ENCODE data around the gene CCND1. TPM values are rescaled to one million over a fixed set of nuclear protein-coding genes. Genes with fewer than 3 reads are reported as not detected.

CCND1 gene
- total and polyA plus RNA-seq, 12 donors: 11.4 to 292 (median 173) TPM

- Histone ChIP-seq H3K36me3 (peaks cover 0 to 19% (median 0%) of the 10 kb centered on the region in 9 donors), H3K4me3 (peak overlapping the region in 9 of 10 donors; percentile 77 to 99 (median 85)), H3K27ac (peak overlapping the region in 5 of 10 donors; percentile 92 to 99 (median 97)), H3K27me3 (peaks cover 0 to 73% (median 14%) of the 10 kb centered on the region in 7 donors), H3K9me3 (no peaks in the 10 kb centered on the region), H3K4me1 (peaks cover 13 to 80% (median 70%) of the 10 kb centered on the region in 9 donors)
- 16 to 18% methylated on average over 9 of the region's 9 CpGs for WGBS, 2 donors
- DNase-seq (no peak), ATAC-seq (no peak)
- intact Hi-C loops (cut with DNase I): loop anchor here (2.0 to 10.0 kb wide), 15 partner anchors 143 to 745 kb away; partner anchors contain the start of genes MYEOV (in 4 of the 10), IGHMBP2 (in 1 of the 10) and MRPL21 (in 1 of the 10)
- no peak for TF ChIP-seq CTCF (IDR thresholded peaks at IDR 0.05)
These were observed 1.1 kb upstream of the CCND1 start for GRCh38 chr11:69639831-69640230.

GRCh38 chr11:69640260-69640994 is 529 bp upstream of the CCND1 start:
- intact Hi-C loops (cut with DNase I): loop anchor here in 9 of 10 donors (2.0 to 10.0 kb wide), 11 partner anchors 198 to 746 kb away; partner anchors contain the start of genes MYEOV (in 4 of the 9), IGHMBP2 (in 1 of the 9) and MRPL21 (in 1 of the 9)
- H3K27me3 ChIP-seq: peaks cover 0 to 68% (median 14%) of the 10 kb centered on the region in 7 donors
- DNase-seq: no peak

GRCh38 chr11:69641681-69642548 is 959 bp downstream of the CCND1 start:
- peaks cover 0 to 53% (median 14%) of the 10 kb centered on the region in 7 donors for H3K27me3 ChIP-seq
- 0 to 1% methylated on average over 53 to 68 of the region's 68 CpGs for WGBS, 2 donors

More at GRCh38 chr11:69640260-69640994, 529 bp upstream of the CCND1 start:
- Histone ChIP-seq H3K4me1 (peaks cover 13 to 81% (median 76%) of the 10 kb centered on the region in 9 donors), H3K36me3 (peaks cover 0 to 25% (median 5%) of the 10 kb centered on the region in 9 donors), H3K9me3 (no peaks in the 10 kb centered on the region), H3K27ac (peak overlapping the region in 9 of 10 donors; percentile 90 to 99 (median 95)), H3K4me3 (peak overlapping the region; percentile 77 to 99 (median 84))
- ATAC-seq: no peak
- 3 to 4% methylated on average over 43 of the region's 43 CpGs for WGBS, 2 donors
- no peak for TF ChIP-seq CTCF (IDR thresholded peaks at IDR 0.05)

More at GRCh38 chr11:69641681-69642548, 959 bp downstream of the CCND1 start:
- DNase-seq (no peak), ATAC-seq (no peak)
- H3K36me3 ChIP-seq: peaks cover 0 to 40% (median 14%) of the 10 kb centered on the region in 9 donors
- peak overlapping the region; percentile 77 to 99 (median 84) for H3K4me3 ChIP-seq
- TF ChIP-seq CTCF (IDR thresholded peaks at IDR 0.05): no peak
- H3K27ac ChIP-seq: peak overlapping the region; percentile 90 to 99 (median 95)
- intact Hi-C loops (cut with DNase I): loop anchor here (2.0 to 10.0 kb wide), 15 partner anchors 199 to 747 kb away; partner anchors contain the start of genes MYEOV (in 4 of the 10), IGHMBP2 (in 1 of the 10) and MRPL21 (in 1 of the 10)
- peaks cover 13 to 80% (median 69%) of the 10 kb centered on the region in 9 donors for H3K4me1 ChIP-seq
- H3K9me3 ChIP-seq: no peaks in the 10 kb centered on the region
